ENCODE measurements around the gene SRGN. TPM values are rescaled to one million over a fixed set of nuclear protein-coding genes. Genes with fewer than 3 reads are reported as not detected.

Gene SRGN
- total and polyA plus RNA-seq, 2 donors (not counting 1 experiment from before 2014, with no cell fraction given) = 47.3 to 52.3 TPM

DNA sequence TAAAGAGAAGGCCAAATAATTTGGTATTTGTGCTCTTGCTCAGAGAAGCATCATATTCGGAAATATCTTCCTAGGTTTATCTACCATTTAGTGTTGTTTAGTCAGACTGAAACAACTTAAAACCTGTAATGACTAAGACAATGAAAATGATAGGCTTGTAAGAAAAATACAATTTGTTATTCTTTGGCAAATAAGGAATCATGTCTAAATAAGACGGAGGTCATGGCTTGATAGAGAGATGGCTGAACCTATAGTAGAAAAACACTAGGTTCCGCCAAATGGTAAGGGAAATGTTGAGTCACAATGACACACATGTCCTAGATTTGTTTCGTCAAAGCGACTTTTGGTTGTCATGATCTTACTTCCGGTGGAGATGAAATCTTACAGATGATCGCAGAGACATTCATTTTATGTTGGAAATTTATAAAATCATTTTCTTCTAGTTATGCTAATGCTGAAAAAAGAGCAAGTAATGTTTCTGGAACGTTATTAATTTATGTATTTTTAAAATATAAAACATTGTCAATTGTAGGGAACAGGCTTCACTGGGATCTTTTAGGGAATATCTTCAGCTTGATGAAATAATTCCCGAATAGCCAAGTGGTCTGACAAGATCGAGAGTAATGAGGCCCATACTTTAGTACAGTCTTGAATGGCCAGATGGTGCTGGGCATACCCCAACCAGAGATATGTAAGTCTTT lies 1.0 kb downstream of the SRGN start:
- no peak for ATAC-seq (ENCODE audit: low read depth)
- H3K4me3 Mint-ChIP-seq = peak overlapping the region; percentile 91
- intact Hi-C loops (cut with micrococcal nuclease) = loop anchor here (1.0 kb wide), 3 partner anchors 34 to 188 kb away; partner anchors contain the start of gene DDX50
- H3K9me3 ChIP-seq (ENCODE audit: control extremely low read depth in 1 of 3, control insufficient read depth in 2 of 3, insufficient read depth in 1 of 3, low read length in 2 of 3) = no peaks in the 10 kb centered on the region
- H3K79me2 ChIP-seq (ENCODE audit: control insufficient read depth, insufficient read depth, low read length) = peaks cover 46% of the 10 kb centered on the region
- peaks cover 58% of the 10 kb centered on the region for H3K4me1 Mint-ChIP-seq
- H3K4me1 ChIP-seq (ENCODE audit: control insufficient read depth in 2 of 2, insufficient read depth in 2 of 2, low read length in 2 of 2) = peaks cover 42 to 46% of the 10 kb centered on the region in 2 donors
- H3K36me3 ChIP-seq (replicated peaks in 1 of 2; ENCODE audit: control extremely low read depth in 1 of 2, control insufficient read depth in 1 of 2, extremely low read depth in 1 of 2, insufficient read depth in 2 of 2, low read length in 1 of 2) = no peaks in the 10 kb centered on the region
- peak overlapping the region; percentile 88 for H3K9ac ChIP-seq (ENCODE audit: low read length)
- DNase-seq = peak; percentile 67
- H3K4me2 ChIP-seq (replicated peaks; ENCODE audit: low read depth, low read length, poor library complexity, severe bottlenecking) = peak overlapping the region; percentile 97
- peak overlapping the region; percentile 73 to 91 for H3K27ac ChIP-seq (ENCODE audit: low read length in 2 of 2)
- no peaks in the 10 kb centered on the region for H3K9me3 Mint-ChIP-seq (ENCODE audit: insufficient read depth)
- peak overlapping the region; percentile 94 for H3K27ac Mint-ChIP-seq
- CTCF ChIA-PET = interaction anchor here (1.7 to 11.8 kb wide), 2 partner anchors 23 to 83 kb away, joined by 5 to 197 read pairs; no protein-coding TSS in a partner anchor
- peak overlapping the region; percentile 40 to 95 (median 64) for H3K4me3 ChIP-seq (ENCODE audit: control extremely low read depth in 1 of 5, extremely low read depth in 1 of 5, insufficient read depth in 1 of 5, low read depth in 2 of 5, low read length in 4 of 5)
- H3K27me3 ChIP-seq (replicated peaks in 1 of 4; ENCODE audit: control extremely low read depth in 1 of 4, control insufficient read depth in 3 of 4, insufficient read depth in 4 of 4, low read length in 3 of 4) = no peaks in the 10 kb centered on the region
- H2AFZ ChIP-seq (ENCODE audit: insufficient read depth, low read depth, low read length, poor library complexity, severe bottlenecking) = peak overlapping the region; percentile 48
- POLR2A ChIA-PET = interaction anchor here (0.6 kb wide), 1 partner anchor 321 kb away, joined by 8 read pairs; no protein-coding TSS in a partner anchor
- WGBS (ENCODE audit: insufficient coverage) = 7% methylated on average over 4 of the region's 10 CpGs
- no peaks in the 10 kb centered on the region for H3K27me3 Mint-ChIP-seq
- H4K20me1 ChIP-seq (ENCODE audit: control insufficient read depth, insufficient read depth, low read length, poor library complexity, severe bottlenecking) = no peaks in the 10 kb centered on the region
- TF ChIP-seq, protein P1, sequence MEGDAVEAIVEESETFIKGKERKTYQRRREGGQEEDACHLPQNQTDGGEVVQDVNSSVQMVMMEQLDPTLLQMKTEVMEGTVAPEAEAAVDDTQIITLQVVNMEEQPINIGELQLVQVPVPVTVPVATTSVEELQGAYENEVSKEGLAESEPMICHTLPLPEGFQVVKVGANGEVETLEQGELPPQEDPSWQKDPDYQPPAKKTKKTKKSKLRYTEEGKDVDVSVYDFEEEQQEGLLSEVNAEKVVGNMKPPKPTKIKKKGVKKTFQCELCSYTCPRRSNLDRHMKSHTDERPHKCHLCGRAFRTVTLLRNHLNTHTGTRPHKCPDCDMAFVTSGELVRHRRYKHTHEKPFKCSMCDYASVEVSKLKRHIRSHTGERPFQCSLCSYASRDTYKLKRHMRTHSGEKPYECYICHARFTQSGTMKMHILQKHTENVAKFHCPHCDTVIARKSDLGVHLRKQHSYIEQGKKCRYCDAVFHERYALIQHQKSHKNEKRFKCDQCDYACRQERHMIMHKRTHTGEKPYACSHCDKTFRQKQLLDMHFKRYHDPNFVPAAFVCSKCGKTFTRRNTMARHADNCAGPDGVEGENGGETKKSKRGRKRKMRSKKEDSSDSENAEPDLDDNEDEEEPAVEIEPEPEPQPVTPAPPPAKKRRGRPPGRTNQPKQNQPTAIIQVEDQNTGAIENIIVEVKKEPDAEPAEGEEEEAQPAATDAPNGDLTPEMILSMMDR (IDR thresholded peaks at IDR 0.05) = no peak
- TF ChIP-seq EZH2 (IDR thresholded peaks at IDR 0.05; ENCODE audit: borderline replicate concordance, insufficient read depth, low read depth, low read length, poor library complexity, severe bottlenecking) = no peak
